Measurements from ENCODE around the gene TRIM9. TPM values are rescaled to one million over a fixed set of nuclear protein-coding genes. Genes with fewer than 3 reads are reported as not detected.

TRIM9 gene
- total and polyA plus RNA-seq, 9 of the 15 experiments (the other 6 are each of a cell fraction or from before 2014, with no cell fraction given), result 0.03 to 0.15 (median 0.04) TPM; not detected in 4

DNA sequence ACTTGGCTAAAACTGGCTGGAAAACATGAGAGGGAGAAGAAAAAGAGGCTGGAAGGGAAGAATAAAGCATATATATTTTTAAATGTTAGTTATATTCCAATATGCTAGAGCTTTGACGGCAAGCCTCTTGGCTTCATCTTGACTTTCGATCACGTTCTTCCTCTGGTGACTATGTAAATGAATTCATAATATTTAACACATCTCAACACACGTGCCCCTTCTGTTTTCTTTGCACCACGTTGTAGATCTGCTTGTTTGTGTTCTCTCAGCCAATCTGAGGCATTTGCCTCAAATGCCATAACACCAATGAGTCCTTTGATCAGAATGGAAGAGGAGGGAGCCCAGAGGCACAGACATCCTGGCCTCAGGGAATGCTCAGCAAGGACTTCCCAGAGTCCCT is 45.4 kb upstream of the TRIM9 start:
- H3K4me1 ChIP-seq (replicated peaks in 1 of 2; ENCODE audit: control insufficient read depth in 2 of 2, insufficient read depth in 2 of 2, low read length in 2 of 2), result no peaks in the 10 kb centered on the region
- no peaks in the 10 kb centered on the region for H3K79me2 ChIP-seq (ENCODE audit: control insufficient read depth, insufficient read depth, low read length)
- DNase-seq (ENCODE audit: extremely low read depth in 1 of 4, low spot score in 3 of 4) (no peak), FAIRE-seq (no peak), ATAC-seq (no peak)
- ChIA-PET POLR2A (no interaction called here), CTCF (ENCODE audit: low intra/inter-chr PET ratio) (no interaction called here)
- H3K4me2 ChIP-seq (ENCODE audit: insufficient read depth, low read length), result no peak overlapping the region
- no peaks in the 10 kb centered on the region for H3K36me3 ChIP-seq (ENCODE audit: control insufficient read depth, insufficient read depth, low read length)
- in situ Hi-C loops (cut with MboI) (no loop called here), intact Hi-C loops (cut with micrococcal nuclease) (no loop called here)
- WGBS (ENCODE audit: insufficient coverage, low coverage, missing lambda C conversion rate), result 0% methylated on average over 5 of the region's 5 CpGs
- no peak overlapping the region for H3K27ac ChIP-seq (ENCODE audit: extremely low read depth, low read depth, low read length)
- no TSS peak for BruUV-seq (replicated peaks)
- no peaks in the 10 kb centered on the region for H3K9me1 ChIP-seq (ENCODE audit: control insufficient read depth, insufficient read depth, low read length)
- H3K27me3 ChIP-seq (ENCODE audit: control insufficient read depth in 2 of 2, insufficient read depth in 2 of 2, low read length in 2 of 2), result no peaks in the 10 kb centered on the region
- no peak overlapping the region for H3K9ac ChIP-seq (ENCODE audit: insufficient read depth in 1 of 2, low read depth in 2 of 2, low read length in 2 of 2)
- H3K4me3 ChIP-seq, result no peak overlapping the region
- H2AFZ ChIP-seq (ENCODE audit: low read depth, low read length), result no peak overlapping the region
- H3K9me3 ChIP-seq (replicated peaks; ENCODE audit: control insufficient read depth, insufficient read depth, low read depth, low read length), result no peaks in the 10 kb centered on the region
- no peaks in the 10 kb centered on the region for H4K20me1 ChIP-seq (replicated peaks; ENCODE audit: control insufficient read depth, insufficient read depth, low read length)
- TF ChIP-seq CBX3 (IDR thresholded peaks at IDR 0.05; ENCODE audit: borderline replicate concordance in 1 of 2, low read length in 2 of 2), result no peak
- no peak for TF ChIP-seq PHF21A (IDR thresholded peaks at IDR 0.05; ENCODE audit: borderline replicate concordance, low read depth)
- TF ChIP-seq ZNF239 (CRISPR knock-in tag; IDR thresholded peaks at IDR 0.05), result no peak
- TF ChIP-seq BRD9 (IDR thresholded peaks at IDR 0.05; ENCODE audit: low read depth, partially characterized antibody), result no peak
- no peak for TF ChIP-seq ESRRA (IDR thresholded peaks at IDR 0.05; ENCODE audit: borderline replicate concordance, low read depth)
- TF ChIP-seq ZFP1 (CRISPR knock-in tag; IDR thresholded peaks at IDR 0.05), result no peak
- no peak for TF ChIP-seq ZNF431 (CRISPR knock-in tag; IDR thresholded peaks at IDR 0.05)
- no peak for TF ChIP-seq CBFA2T3 (IDR thresholded peaks at IDR 0.05)

Measured in K562 (cell line).